Measurements from ENCODE around the gene EIF1.
"Not testable (repeated sequence)": the region's sequence is repeated elsewhere in the genome, so short reads cannot be mapped to it uniquely, and the experiment has no call there.

Gene EIF1

GRCh38 chr17:41679740-41680425 lies 8.8 kb upstream of the EIF1 start:
- no peak for DNase-seq

GRCh38 chr17:41680426-41681040 lies 8.2 kb upstream of the EIF1 start:
- DNase-seq = no peak

GRCh38 chr17:41681776-41682175 lies 6.9 kb upstream of the EIF1 start:
- DNase-seq = no peak

- DNase-seq = no peak
Measured at GRCh38 chr17:41682631-41683030, 6.1 kb upstream of the EIF1 start.

GRCh38 chr17:41683441-41684007 lies 5.2 kb upstream of the EIF1 start:
- no peak for DNase-seq

- DNase-seq = no peak
Measured at GRCh38 chr17:41684035-41684434, 4.7 kb upstream of the EIF1 start.

- DNase-seq = not testable (repeated sequence)
Measured at GRCh38 chr17:41685753-41686152, 2.9 kb upstream of the EIF1 start.

- DNase-seq = no peak
Measured at GRCh38 chr17:41686281-41686680, 2.4 kb upstream of the EIF1 start.

- DNase-seq = peak; percentile 87
Measured at GRCh38 chr17:41687828-41688640, 651 bp upstream of the EIF1 start.

- peak; percentile 89 for DNase-seq
Measured at GRCh38 chr17:41689497-41690299, 1.0 kb downstream of the EIF1 start.

- no peak for DNase-seq
Measured at GRCh38 chr17:41690497-41690896, 1.8 kb downstream of the EIF1 start.

- DNase-seq = no peak
Measured at GRCh38 chr17:41691031-41691777, 2.5 kb downstream of the EIF1 start.

- no peak for DNase-seq
Measured at GRCh38 chr17:41692722-41693521, 4.2 kb downstream of the EIF1 start.

GRCh38 chr17:41695134-41695661 lies 6.5 kb downstream of the EIF1 start:
- DNase-seq = no peak

GRCh38 chr17:41695954-41696757 lies 7.5 kb downstream of the EIF1 start:
- DNase-seq = peak; percentile 95

GRCh38 chr17:41697122-41697962 lies 8.7 kb downstream of the EIF1 start:
- DNase-seq = peak; percentile 68

GRCh38 chr17:41700843-41701242 lies 12.2 kb downstream of the EIF1 start:
- DNase-seq = not testable (repeated sequence)

GRCh38 chr17:41702712-41703111 lies 14.0 kb downstream of the EIF1 start:
- DNase-seq = no peak

Measured in hematopoietic multipotent progenitor cell treated with erythropoietin and hydrocortisone succinate and interleukin-3 and kit ligand, for 4 days (in vitro differentiated cells).